GM18867 (cell line): ENCODE results near the gene TM4SF1.
A peak's percentile ranks its signal among the peaks of the same experiment; 100 is the strongest.
"Not testable (repeated sequence)": the region's sequence is repeated elsewhere in the genome, so short reads cannot be mapped to it uniquely, and the experiment has no call there.

Experiments used
- ATAC-seq: cut with Tn5 transposase; IDR thresholded peaks from one replicate; pipeline ENCODE4 v1.9.1; 2021; ENCODE audit warnings: mild to moderate bottlenecking, moderate library complexity; ENCODE audit not compliant: unreplicated experiment

The TM4SF1 gene

DNA sequence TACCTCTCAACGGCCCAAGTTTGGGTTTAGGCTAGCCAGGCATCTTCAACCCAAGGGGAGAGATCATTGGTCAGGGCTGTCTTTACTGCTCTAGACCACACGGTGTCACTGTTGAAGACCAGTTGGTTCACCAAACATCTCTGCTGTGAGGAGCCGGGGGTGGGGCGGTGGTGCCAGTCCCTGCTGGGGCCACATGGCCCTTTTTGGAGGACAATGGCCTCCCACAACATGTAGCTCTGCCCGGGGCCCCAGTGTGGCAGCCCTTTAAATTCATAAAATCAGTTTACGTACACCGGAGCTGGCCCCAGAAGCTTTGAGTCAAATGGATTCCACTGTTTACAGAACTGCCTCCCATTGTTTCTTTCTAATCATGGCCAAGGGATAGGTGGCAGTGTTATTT lies 24.9 kb downstream of the TM4SF1 start:
- ATAC-seq, result peak; percentile 94

DNA sequence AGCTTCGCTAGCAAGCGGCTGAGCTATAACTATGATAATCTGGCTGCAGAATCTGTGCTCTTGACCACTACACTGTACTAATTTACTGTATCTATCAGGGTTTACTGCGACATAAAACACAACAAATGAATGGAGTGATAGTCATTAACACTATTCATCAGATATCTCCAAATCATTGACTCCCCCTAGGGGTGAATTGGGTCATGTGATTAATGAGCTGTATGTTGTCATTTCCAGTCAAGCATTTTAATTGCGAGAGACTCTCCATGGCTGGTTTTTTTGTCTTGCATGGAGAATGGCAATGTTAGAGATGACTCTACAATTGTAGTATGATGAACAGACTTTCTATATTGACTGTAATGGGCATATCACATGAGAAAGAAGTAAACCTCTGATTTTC lies 33.5 kb downstream of the TM4SF1 start:
- ATAC-seq, result no peak

DNA sequence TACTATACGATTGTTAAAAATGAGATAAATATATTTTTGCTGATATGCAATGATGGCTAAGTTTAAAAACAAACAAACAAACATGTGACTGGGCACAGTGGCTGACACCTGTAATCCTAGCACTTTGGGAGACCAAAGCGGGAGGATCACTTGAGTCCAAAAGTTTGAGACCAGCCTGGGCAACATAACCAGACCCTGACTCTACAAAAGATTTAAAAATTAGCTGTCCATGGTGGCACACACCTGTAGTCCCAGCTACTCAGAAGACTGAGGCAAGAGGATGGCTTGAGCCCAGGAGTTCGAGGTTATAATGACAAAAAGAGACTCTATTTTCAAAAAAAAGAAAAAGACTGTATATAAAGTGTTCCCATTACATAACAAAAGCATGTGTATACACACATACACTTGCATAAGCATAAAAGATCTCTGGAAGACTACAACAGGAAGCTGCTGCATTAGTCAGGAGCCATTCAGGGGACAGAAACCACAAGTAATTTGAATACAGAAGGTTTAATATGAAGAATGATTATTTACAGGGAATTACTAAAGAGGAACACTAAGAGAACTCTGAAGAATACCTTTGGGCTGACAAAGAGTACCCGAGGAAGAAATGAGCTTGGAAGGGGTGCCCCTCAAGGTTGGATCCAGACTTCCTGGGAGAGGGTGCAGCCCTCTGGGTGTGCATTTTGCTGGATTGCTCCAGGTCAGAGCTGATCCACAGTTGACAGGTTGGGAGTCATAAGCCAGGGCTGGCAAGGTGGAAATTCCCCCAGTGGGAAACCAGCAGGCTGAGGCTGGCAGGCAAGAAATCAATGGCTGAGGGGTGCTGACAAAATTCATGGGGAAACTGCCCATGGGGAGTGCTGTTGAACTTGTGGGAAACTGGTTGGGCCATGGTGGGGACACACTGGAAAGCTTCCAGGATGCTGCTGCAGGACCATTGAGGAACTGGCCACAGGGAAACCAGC lies 34.8 kb downstream of the TM4SF1 start:
- ATAC-seq, result no peak

DNA sequence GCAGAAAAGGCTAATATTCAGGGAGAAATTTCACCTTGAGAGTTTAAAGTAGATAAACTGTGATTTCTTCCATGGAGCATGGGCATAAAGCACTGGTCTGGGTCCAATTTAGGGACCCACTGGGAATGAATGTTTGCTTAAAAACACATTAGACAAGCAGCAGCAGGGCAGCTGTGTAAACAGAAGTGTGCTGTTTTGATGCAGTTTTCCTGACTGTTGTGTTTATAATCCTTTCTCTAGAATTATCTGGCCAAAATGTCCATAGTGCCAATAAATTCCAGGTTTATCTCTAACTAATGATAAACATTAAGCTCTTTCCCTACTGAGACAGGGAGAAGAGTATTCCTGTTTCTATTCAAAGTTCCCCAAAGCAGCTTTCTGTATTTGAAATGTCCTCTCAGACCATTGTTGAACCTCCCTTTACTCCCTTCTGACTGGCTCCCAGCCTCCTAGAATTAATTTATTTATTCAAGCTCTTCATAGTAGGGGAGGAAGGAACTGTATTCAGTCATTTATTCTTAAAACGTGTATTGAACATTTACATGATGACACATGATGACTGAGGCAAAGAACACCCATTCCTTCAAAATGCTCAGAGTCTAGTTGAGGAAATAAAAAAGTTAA lies 37.0 kb downstream of the TM4SF1 start:
- no peak for ATAC-seq

DNA sequence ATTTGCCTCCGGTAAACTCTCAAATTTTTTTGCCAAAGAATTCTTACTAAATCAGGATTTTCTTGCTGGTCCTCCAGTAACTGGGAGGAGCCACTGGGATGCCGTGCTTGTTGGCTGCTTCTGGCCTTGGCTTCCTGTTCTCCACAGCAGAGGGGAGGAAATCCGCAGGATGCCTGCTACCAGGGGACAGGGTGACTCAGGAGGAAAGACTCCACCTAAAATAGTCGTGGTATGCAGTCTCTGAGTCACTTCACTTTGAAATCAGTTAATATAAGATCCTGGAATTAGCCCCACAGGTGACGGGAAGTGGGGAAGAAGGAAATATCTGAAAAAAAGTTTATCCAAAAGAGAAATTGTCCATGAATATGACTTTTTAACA lies 37.5 kb downstream of the TM4SF1 start:
- no peak for ATAC-seq

DNA sequence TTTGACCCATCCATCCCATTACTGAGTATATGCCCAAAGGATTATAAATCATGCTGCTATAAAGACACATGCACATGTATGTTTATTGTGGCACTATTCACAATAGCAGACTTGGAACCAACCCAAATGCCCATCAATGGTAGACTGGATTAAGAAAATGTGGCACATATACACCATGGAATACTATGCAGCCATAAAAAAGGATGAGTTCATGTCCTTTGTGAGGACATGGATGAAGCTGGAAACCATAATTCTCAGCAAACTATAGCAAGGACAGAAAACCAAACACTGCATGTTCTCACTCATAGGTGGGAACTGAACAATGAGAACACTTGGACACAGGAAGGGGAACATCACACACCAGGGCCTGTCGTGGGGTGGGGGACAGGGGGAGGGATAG lies 40.0 kb downstream of the TM4SF1 start:
- not testable (repeated sequence) for ATAC-seq

DNA sequence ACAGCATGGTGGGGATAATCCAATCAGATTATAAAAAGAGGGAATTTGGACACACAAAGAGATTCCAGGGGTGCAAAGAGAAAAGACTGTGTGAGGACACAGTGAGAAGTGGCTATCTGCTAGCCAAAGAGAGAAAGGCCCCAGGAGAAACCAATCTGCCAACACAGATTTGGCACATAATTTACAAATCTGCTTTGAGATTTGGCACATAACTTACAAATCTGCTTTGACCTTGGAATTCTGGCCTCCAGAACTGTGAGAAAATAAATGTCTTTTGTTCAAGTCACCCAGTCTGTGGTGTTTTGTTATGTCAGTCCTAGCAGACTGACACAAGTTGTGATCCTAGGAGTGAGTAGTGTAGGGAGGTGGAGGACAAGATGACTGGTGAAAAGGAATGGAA lies 40.5 kb downstream of the TM4SF1 start:
- no peak for ATAC-seq

DNA sequence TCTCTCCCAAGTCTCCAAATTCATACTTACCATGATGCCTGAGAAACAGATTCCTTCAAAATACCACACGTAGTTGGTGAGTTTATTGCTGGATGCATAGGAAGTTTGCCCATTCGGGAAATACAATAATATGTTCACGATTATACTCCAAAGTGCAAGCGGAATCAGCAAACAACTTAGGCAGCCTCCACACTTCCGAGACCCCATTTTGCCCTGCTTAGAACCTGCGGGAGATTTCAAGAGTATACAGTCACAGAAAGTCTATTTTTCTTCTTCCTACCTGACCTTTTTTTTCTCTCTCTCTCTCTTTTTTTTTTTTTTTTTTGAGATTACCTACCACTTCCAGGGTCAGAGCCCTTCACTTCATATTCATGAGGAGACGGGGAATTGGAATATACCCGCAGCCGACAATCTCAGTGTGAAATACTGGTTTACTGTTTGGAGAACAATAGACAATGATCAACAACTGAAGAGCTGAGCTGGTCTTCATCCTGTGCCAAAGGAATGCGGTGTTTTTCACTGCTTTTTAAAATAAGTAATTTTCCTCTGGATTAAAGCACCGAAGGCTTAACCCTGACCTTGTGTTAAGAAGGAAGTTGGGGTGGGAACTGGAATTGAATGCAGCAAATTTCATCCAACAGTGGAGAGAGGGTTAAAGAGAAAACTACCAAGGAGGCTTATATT lies 44.1 kb downstream of the TM4SF1 start, which contains the start of gene TM4SF18:
Gene TM4SF18, minus strand, starts transcription at position 461 of the 684 bp plus-strand sequence. Its CDS starts 254 bp downstream, at position 207.
- no peak for ATAC-seq

DNA sequence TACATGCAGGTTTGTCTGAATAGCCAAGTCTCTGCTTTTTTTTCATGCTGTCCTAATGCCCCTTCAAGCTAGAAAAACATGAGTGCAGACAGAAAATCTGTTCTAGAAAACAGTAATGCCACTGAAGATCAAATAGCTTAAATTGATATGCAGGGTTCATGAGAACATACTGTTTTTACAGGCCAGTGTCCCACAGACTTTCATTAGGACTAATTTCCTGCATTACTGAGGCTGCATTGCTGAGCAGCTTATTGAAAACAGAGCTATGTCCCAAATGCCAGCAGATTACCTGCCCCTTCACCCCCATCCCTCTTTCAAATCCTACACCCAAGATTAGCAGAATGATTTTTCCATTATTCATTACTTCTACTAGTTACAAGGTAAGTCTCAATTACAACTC lies 44.7 kb downstream of the TM4SF1 start:
- ATAC-seq, result no peak

DNA sequence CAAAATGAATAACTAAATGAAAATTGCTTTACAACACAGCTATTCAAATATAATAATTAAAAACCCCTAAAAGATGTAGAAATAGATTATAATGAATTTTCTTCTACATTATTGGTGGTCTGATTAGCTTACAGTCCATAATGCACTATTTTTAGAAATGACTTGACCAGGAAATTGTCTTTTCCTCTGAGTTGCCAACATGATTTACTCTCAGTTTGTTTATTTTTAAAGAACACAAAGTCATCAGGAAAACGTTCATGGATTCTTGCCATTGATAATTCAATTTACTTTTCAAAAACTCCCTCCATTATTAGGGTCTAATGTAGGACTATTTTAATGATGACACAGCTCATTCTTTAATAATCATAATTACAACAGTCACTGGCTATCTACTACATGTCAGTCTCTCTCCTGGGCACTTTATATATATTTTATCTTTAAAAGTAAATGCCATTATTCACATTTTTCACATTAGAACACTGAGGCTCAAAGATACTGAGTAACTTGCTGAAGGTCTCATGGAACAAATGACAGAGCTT lies 45.2 kb downstream of the TM4SF1 start:
- ATAC-seq, result no peak

DNA sequence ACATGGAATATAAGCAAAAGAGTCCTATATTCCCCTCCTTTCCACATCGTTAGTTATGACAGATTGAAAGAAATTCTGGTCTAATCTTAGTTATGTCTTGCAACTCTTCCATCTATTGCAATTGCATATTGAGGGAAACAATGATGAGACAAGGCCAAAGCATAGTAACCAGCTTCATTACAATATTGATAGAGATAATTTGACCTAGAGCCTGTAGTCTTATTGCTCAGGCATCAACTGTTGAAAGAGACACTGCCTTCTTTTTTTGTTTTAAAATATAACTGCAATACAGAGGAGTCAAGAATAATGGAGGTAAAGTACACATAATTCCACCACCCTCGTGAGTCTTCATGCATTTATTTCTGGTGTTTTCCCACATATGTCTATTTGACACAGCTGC lies 46.1 kb downstream of the TM4SF1 start:
- ATAC-seq, result no peak

DNA sequence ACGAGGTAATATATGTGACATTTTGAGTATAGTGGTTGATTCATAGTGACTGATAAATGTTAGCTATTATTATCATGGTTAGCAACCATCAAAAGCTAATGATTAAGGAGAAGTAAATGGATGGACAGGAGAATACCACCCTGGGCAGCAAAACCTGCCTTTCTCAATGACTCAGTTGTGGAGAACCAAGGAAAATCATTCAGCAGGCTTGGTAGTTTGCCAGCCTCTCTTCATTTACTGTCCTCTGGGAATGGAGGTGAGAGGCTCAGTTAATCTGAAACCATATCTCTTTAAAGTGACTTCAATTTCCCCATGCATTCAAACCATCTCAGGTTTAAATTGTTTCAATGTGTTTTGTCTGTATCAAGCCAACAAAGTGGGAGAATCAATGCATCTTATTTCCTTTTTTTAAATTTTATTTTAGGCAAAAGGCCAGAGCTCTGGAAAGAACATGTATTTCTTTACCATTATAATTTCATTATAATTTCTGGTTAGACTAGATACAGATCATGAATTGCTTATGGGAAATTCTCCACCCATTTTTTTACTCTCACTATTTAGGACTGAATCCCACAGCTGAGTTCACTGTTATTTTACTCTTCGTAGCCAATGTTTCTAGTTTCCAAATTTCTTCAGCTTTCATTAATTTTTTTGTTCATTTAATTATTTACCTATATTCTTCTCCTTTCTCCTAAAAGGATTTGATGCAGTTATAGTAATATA lies 46.7 kb downstream of the TM4SF1 start:
- no peak for ATAC-seq

DNA sequence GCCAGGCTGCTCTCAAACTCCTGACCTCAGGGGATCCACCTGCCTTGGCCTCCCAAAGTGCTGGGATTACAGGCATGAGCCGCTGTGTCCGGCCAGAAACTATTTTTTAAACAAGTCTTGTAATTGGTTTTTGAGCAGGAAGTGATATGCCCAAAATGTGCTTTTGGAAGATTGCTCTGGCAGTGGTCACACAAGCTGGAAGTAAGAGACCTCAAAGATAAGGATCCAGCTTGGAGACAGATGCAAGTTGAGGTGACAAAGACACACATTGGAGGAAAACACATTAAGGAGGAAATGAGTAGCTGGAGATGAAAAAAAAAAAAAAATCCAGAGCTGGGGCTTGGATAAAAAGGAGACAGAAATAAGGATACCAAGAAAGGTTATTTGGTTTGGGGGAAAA lies 50.3 kb downstream of the TM4SF1 start:
- no peak for ATAC-seq

DNA sequence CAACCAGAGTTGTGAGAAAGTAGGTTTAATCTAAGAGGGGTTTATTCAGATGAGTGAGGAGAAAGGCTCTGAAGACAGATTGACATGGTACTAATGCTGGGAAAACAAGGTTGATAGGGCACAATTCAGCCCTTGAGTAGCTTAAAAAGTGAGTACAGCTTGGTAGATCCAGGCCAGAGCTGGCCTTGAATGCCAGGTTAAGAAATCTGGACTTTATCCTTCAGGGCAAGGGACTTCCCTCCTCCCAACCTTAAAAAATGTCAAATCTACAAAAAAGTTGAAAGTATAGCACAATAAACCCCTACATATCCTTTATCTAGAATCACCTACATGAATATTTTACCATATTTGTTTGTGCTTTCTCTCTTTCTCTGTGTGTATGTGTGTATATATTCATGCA lies 51.9 kb downstream of the TM4SF1 start:
- ATAC-seq, result no peak

DNA sequence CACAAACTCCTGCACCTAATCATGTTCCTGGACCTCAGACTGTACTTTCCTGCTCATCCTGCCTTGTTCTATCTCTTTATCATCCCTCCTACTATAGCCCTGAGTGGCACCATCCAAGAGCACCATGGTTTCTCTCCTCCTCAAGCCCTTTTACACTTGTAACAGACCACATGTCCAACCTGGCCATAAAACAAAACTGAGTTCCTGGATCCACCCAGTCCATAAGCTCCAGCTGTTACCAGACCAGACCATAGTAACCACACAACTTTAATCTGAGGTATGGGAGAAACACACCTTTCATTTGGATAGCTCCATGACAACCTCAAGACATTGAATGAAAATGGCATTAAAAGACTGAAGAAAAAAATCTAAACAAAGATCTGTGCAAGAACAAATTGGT lies 53.1 kb downstream of the TM4SF1 start:
- ATAC-seq, result no peak

DNA sequence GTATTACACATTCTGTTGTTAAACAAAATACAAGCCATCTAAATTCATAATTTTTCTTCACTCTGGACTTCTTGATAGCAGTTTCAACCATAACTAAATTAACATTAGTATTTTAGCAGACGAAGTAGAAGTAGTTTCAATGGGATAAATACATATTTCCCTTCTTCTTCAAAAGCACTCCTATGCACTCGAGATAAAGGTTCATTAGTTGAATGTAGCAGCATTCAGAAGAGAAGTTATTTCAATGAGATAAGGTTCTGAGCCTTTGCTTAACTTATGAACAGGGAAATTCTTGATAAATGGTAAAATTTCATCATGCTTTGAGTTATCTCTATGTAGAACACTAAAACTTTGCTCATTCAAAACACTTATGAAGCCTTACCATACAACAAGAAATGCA lies 55.8 kb downstream of the TM4SF1 start:
- no peak for ATAC-seq

DNA sequence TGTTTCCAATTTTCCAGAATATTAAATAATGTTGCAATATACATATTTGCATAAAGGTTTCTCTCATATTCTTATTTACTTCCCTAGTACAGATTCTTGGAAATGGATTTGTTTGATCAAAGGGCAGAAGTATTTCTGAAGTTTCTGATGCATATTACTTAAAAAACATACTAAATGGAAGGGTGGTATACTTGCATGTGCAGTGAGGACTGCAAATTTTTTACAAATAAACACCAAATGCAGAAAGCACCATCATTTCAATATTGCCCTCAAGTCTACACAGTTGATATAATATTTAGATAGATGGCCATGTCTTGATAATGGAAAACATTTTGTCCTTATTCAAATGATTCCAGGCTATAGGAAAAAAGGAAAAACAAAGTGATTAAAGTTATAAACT lies 56.3 kb downstream of the TM4SF1 start:
- no peak for ATAC-seq

DNA sequence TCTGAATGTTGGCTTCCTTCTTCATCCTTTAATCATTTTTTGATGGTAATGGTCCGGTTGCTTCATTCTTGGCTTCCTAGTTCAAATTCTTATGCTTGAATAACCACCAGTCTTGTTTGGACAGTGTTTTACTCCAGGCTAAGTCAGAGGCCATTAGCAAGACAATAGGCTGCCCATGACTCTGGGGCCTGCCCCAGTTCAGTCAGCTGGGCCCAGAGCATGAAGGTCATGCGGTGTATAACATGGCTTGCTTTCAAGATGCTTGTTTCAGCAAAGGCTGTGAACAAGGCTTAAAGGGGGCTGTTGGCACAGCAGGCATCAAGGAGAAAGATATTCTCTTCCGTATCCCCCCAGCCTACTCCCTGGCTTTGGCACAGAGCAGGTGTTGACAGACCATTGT lies 57.7 kb downstream of the TM4SF1 start:
- no peak for ATAC-seq
